ENCODE data around the gene MASP2.
"Not testable (repeated sequence)": the region's sequence is repeated elsewhere in the genome, so short reads cannot be mapped to it uniquely, and the experiment has no call there.

MASP2 gene

DNA sequence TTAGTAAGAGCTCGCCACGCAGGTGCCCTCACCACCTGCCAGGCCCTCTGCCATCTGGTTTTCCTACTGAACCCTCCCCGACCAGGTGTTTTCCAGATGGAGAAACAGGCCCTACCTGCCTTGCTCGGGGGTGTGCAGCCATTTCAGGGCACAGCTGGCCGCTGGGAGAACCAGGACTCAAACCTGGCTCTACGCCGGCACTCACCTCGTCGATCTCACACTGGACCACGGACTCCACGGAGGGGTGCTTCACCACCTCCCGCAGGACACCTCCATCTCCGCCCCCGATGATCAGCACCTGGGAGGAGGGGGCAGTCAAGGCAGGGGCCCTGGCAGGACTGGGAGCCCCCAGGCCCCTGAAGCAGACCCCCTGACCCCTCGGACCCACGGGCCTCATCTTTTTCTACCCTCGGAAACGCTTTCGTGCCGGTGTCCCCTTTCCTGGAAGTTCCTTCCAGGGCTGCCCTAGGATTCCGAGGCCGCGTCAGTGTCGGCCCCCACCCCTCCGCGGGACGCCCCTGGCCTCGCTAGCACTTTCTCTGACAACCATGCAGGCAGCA is 11.6 kb upstream of the MASP2 start:
- DNase-seq: no peak

DNA sequence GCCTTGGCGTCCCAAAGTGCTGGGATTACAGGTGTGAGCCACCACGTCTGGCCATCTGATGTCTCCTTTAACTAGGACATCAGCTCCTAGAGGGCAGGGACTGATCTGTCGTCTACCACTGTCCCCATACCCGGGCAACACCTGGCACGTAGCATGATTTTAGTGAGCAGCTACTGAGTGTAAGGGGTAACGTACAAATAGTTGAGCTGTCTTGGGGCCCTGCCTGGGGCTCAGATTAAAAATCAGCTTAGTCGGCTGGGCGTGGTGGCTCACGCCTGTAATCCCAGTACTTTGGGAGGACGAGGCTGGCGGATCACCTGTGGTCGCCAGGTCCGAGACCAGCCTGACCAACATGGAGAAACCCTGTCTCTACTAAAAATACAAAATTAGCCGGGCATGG is 11.0 kb upstream of the MASP2 start:
- DNase-seq: no peak

DNA sequence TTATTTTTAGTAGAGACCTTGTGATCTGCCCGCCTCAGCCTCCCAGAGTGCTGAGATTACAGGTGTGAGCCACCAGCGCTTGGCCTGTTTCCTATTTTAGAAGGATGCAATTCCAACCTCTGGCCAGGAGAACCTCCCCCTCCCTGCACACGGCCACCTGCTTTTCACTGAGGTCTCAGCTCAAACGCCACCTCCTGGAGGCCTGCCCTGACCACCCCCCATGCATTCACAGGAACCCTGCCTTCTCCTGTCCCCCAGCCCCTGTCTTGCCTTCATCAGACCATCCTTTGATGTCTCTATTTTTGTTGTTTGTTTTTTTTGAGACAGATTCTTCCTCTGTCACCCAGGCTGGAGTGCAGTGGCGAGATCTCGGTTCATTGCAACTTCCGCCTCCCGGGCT is 10.4 kb upstream of the MASP2 start:
- DNase-seq: no peak

DNA sequence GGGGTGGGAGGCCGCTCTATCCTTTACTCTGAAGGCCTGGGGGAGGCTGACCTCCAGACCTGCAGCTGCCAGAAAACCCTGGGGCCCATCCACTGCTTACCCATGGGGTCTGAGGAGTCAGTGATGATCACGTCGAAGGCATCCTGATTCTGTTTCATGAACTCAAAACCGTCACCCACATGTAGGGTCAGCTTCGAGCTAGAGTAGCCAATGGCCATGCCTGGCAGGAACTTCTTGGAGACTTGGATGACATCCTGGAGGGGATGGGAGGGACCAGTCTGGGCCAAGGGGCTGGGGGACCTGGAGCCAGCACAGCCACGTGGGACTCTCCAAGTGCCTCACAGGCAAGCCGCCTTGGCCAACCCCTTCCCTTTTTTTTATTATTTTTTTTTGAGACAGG is 9.5 kb upstream of the MASP2 start:
- DNase-seq: no peak

DNA sequence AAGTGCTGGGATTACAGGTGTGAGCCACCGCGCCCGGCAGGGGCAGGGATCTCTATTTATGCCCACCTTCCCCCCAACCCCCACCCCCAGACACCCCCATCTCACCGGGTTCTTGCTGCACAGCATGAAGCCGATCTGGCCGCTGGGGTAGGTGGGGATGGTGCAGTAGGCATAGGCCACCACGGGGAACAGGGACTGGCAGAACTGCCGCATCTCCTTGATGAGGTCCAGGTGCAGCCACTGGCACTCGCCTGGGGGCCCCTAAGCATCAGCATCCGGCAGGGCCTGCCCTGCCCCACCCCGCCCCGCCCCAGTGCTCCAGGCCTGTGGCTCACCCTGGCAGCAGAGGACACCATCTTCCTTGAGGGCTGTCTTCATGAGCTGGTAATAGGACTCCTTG is 8.6 kb upstream of the MASP2 start:
- DNase-seq: no peak

DNA sequence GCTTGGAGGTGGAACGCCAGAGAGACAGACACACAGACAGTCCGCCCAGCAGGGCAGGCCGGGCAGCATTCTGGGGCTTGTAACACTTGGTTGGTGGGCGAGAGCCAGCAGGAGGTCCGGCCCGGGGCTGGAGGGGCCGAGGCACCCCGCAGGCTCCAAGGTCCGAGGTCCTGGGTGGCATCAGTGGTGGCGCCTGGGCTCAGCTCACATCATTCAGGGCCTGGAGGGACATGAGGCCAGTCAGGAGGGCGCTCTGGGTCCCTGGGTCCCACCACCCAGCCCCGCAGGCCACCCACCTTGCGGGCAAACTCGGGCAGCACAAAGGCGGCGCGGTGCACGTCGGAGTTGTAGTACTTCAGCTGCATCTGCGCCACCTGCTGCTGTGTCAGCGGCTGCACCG is 7.6 kb upstream of the MASP2 start:
- DNase-seq: no peak

DNA sequence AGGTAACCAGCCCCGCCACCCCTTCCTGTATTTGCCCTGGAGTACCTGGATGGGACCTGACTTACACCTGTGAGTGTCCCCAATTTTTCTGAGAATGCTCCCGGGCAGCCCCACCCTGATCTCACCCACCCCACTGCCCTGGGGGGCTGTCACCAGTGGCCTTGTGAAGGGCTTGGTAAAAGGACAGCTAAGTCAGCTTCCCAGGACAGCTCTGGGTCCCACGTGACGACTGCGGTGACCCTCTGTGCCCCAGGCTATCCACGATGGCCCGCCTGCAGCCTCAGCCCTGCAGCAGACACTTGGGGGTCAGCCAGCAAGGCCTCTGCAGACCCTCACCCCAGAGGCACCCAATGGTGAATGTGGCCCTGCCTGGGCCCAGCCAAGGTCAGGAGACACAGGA is 7.1 kb upstream of the MASP2 start:
- DNase-seq: no peak

DNA sequence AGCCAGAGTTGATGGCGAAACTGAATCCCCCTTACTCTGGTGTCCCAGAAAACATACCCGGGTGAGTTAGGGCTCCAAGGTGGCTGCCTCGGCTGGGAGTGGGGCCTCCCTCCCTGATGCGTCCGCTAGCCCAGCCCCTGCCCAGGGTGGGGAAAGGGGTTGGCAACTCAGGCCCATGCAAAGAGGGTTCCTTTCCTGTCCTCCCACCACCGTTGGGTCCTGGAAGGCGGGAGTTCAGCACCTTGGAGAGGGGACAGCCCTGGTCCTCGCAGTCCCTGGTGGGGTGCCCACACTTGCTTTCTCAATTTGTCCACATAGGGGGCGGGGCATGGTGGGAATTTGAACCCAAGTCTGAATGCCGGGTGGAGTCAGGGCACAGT is 6.7 kb upstream of the MASP2 start:
- DNase-seq: no peak

DNA sequence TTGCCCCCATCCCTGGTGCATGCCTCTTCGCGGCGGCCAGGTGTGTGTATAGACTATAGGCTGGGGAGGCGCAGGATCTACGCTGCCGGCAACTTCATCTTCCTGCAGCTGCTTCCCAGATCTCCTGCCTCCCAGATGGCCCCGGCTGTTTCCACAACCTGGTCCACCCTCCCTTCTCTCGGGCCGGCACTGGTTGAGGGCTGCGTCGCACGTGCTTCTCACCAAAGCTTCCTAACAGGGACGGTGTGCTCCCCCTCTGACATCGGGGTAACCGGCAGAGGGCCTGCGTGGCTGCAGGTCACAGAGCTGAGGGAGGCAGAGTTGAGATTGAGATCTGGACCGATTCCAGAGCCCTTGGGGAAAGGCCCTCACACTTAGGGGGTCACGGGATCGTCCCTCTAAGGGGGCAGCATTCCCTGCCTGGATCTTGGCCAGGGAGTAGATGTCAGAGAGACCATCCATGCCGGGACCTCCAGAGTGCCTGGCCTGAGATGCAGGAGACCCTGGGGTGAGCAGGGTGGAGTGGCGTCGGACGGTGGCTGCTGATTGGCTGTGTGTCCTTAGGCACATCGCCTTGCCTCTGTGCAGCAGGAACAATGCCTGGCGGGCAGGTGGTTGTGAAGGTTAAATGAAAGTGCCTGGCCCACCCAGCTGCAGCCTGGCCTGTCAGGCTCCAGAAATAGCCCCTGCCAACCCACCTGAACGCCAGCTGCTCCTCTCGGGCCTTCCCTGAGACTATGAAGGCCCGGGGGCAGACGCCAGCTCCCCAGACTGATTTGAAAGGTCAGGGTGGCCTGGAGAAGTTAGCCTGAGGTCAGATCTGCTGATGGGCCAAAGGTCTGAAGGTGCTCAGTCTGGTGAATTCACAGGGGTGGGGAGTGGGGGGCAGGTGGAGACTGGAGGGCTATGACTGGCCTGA is 6.1 kb upstream of the MASP2 start:
- DNase-seq: no peak

DNA sequence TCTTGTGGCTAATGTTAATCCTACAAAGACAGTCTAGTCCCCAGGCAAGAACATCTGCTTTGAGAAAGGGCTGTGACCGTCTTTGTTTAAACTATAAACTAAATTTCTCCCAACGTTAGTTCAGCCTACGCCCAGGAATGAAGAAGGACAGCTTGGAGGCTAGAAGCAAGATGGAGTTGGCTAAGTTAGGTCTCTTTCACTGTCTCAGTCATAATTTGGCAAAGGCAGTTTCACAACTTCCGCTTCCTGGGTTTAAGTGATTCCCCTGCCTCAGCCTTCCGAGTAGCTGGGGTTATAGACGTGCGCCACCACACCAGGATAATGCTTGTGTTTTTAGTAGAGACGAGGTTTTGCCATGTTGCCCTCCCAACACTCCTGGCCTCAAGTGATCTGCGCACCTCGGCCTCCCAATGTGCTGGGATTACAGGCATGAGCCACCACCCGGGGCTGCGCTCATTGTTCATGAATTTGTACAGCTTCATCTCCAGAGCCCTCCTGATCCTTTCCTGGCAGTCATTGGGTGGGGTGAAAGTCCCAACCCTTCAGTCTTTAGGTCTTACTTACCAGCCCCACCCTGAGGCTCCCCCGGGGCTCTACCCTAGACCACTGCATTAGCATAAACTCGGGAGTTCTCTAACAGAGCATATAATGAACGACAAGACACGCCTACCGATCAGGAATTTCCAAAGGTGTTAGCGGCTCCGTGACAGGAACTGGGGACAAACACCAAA is 4.9 kb upstream of the MASP2 start:
- DNase-seq: no peak

DNA sequence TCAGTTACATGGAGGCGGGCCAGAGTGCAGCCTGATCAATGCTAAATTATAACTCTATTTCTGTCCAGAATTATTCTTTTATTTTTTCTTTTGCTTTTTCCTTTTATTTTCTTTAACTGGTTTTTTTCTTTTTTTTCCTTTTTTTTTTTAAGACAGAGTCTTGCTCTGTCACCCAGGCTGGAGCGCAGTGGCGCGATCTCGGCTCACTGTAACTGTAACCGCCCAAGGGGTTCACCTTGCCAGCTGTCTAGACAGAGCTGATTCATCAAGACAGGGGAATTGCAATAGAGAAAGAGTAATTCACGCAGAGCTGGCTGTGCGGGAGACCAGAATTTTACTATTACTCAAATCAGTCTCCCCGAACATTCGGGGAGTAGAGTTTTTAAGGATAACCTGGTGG is 4.1 kb upstream of the MASP2 start:
- not testable (repeated sequence) for DNase-seq

DNA sequence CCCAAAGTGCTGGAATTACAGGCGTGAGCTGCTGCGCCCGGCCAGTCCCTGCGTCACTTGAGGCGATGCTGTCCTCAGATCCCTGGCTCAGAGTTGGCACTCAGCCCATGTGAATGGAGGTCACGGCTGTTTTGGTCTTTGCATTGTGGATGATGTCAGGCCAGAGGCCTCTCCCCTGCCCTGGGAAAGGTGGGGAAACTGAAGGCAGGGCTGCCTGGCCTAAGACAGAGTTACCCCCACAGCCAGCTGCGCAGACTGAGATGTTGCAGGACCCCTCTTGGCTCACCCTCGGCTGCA is 821 bp downstream of the MASP2 start:
- DNase-seq: no peak

DNA sequence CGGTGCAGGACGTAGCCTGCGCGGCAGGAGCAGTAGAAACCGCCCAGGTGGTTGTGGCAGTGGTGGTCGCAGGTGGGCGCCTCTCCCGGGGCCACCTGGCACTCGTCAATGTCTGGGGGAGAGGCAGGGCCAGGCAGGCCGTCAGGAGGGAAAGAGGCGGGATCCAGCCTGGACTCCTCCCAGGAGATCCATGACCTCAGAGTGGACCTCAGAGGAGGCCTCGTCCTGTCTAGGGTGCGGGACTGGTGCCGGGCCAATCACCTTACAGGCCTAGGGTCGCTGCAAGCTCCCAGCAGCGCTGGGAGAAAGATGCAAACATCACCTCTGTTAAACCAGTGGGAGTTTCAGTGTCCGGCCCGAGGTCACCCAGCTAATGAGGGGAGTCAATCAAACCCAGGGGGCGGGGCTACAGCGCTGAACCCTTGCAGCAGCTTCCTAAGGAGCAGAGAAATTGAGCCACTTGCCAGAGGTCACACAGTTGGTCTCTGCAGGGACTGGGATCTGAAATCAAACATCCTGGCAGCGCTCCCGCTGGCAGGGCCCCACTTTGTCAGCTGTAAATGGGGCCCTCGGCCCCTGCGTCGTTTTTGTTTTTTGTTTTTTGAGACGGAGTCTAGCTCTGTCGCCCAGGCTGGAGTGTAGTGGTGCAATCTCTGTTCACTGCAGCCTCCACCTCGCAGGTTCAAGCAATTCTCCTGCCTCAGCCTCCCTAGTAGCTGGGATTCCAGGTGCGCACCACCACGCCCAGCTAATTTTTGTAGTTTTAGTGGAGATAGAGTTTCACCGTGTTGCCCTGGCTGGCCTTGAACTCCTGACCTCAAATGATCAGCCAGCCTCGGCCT is 1.4 kb downstream of the MASP2 start:
- peak; percentile 41 for DNase-seq

DNA sequence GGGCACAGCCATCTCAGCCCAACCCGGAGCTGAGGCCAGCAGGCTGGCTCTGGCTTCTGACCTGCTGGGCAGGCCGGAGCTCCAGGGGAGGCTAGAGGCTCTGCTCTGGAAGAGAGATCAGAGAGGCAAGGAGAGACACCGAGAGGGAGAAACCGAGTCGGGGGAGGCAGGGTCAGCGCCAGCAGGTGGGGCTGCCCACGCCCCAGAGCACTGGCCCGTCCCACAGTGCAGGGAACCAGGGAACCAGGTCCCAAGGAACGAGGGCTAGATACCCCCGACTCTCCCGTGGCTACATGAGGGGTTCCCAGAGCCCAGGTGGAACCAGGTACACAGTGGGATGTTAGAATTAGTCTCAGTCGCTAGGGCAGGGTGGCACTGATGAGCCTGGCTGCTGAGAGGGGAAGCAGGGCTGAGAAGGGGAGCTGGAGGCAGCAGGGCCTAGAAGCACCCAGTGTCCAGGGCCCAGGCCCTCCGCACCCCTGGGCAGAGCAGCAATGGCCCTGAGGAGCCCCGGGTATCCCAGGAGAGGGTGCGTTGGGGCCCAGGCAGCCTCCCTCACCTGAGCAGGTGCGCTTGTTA is 2.1 kb downstream of the MASP2 start:
- no peak for DNase-seq

DNA sequence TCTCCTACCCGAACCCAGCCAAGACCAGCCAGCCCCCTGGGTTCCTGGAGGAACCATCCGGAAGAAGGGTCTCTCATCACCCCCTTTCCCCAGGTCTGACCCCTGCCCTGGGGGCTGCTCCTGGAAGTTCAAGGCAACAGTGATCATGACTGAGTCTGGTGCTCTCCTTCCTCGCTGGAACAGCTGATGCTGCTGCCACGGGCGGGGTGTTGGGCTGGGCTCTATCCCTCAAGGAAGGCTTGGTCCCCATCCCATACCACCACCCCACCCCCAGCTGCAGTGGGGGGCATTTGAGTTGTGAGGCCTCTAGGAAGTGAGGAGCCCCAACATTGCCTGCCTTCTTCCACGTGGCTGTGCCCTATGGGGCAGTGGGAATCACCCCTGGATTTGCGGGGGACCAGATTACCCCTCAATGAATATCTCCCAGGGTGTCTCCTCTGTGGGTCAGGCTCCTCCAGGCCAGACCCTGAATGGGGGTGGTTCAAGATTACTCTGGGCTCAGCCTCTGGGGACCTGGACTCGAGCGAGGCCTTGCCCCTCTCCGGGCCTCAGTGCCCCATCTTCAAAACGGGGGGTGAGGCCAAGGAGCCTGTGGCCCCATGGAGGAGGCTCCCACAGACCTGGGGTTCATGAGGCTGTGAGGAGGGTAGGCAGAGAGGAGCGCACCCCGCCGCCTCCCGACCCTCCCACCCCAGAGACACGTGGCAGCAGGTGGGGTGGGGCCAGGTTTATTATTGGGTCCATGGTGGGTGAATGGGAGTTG is 2.8 kb downstream of the MASP2 start:
- DNase-seq: no peak

DNA sequence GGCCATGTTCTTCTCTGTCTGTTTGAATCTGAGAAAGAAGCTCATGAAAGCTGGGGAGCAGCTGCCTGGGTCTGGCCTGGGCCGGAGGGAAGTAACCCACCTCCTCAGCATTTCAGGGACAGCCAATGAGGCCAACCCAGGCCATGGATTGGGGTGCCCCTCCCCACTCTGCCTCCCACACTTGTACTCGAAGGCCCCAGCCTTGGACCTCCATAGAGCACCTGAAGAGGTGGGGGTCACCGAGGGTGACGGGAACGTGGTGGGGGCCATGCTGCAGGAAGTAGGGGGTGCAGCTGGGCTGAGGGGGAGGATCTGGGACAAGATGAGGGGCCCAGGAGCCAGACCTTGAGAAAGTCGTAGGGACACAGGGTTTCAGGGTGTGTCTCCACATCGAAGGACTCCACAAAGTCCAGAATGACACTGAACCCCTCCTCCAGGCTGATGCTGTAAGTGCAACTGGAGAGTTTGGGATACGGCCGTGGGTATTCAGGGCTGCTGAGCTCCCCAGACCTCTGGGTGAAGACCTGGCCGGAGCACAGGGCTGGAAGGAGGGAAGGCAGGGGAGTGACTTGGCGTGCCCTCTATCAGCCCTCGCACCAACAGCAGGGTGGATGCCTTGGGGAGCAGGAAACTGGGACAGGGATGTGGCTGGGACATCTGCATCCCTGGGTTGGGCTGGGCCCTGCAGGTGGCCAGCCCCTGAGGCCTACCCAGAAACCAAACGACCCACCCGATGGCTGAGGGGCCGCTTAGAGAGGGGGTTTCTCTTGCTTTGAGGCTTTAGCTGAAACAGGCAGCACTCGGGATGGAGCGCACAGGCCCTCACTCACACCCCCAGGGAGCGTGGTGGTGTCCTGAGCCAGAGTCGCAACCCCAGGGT is 3.8 kb downstream of the MASP2 start:
- no peak for DNase-seq

DNA sequence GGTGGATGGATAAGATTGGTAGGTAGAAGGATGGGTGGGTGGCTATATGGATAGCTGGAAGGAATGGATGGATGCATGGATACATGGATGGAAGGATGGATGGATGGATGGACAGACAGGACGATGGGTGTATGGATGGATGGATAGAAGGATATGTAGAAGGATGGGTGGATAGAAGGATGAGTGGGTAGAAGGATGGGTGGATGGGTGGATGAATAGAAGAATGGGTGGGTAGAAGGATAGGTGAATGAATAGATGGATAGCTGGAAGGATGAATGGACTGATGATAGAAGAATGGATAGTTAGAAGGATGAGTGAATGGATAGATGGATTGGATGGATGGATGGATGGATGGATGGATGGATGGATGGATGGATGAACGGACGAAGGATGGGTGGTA is 5.0 kb downstream of the MASP2 start:
- no peak for DNase-seq

DNA sequence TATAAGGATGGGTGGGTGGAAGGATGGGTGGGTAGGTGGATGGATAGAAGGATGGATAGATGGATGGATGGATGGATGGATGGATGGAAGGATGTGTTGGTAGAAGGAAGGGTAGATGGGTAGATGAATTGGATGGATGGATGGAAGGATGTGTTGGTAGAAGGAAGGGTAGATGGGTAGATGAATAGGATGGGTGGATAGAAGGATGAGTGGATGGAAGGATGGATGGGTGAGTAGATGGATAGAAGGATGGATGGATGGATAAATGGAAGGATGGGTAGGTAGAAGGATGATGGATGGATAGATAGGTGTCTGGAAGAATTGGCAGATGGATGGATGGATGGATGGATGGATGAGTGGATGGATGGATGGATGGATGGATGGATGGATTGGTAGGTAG is 6.0 kb downstream of the MASP2 start:
- DNase-seq: no peak

DNA sequence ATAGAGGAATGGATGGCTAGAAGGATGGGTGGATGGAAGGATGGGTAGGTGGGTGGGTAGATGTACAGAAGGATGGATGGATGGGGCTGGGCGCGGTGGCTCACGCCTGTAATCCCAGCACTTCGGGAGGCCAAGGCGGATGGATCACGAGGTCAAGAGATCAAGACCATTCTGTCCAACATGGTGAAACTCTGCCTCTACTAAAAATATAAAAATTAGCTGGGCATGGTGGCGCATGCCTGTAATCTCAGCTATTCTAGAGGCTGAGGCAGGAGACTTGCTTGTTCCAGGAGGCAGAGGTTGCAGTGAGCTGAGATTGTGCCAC is 7.0 kb downstream of the MASP2 start:
- DNase-seq: not testable (repeated sequence)

DNA sequence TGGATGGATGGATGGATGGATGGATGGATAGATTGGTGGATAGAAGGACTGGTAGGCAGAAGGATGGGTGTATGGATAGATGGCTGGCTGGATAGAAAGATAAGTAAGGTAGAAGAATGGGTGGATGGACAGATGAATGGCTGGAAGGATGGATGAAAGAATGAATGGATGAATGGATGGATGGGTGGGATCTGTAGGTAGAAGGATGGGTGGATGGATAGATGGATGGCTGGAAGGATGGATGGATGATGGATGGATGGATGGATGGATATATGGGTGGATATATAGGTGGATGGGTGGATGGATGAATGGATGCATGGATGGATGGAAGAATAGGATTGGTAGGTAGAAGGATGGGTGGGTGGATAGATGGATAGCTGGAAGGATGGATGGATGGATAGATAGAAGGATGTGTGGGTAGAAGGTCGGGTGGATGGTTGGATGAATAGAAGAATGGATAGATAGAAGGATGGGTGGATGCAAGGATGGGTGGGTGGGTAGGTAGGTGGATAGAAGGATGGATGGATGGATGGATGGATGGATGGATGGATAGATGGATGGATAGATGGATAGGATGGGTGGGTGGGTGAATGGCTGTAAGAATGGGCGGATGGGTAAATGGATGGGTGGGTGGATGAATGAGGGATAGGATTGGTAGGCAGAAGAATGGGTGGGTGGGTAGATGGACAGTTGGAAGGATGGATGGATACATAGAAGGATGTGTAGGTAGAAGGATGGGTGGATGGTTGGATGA is 7.5 kb downstream of the MASP2 start:
- DNase-seq: no peak

Data from right kidney (tissue), 1 donor.